Aorta (tissue), 5 donors: ENCODE results near the gene KCNH1. TPM values are rescaled to one million over a fixed set of nuclear protein-coding genes. Genes with fewer than 3 reads are reported as not detected.

Source experiments
- ATAC-seq: fragments of 200-7000 bp; cut with Tn5 transposase; one replicate; pipeline ENCODE4 v1.9.1; 2022; ENCODE audit warnings: moderate library complexity; ENCODE audit not compliant: low FRiP score
- DNase-seq, 2 donors: peaks; one replicate each; pipeline ENCODE4 v3.0.0-alpha.2; 2020
- H3K27ac ChIP-seq, 2 donors: one replicate each; pipeline ENCODE4 v1.5.1; 2013; ENCODE audit warnings: low read length in 2 of 2, mild to moderate bottlenecking in 2 of 2, moderate library complexity in 2 of 2, control low read depth in 1 of 2, inconsistent platforms in 1 of 2, low read depth in 1 of 2
- H3K27me3 ChIP-seq, 2 donors: one replicate each; pipeline ENCODE4 v1.6.1; 2013; ENCODE audit warnings: control low read depth in 1 of 2, low read length in 1 of 2, mild to moderate bottlenecking in 1 of 2, moderate library complexity in 1 of 2; ENCODE audit not compliant: insufficient read depth in 2 of 2, control insufficient read depth in 1 of 2
- H3K36me3 ChIP-seq, 2 donors: one replicate each; pipeline ENCODE4 v1.6.1; 2013; ENCODE audit warnings: control low read depth in 1 of 2, low read length in 1 of 2, mild to moderate bottlenecking in 1 of 2; ENCODE audit not compliant: insufficient read depth in 2 of 2, control insufficient read depth in 1 of 2
- H3K4me1 ChIP-seq, 2 donors: one replicate each; pipeline ENCODE4 v1.6.1; 2013; ENCODE audit warnings: low read length in 2 of 2, control low read depth in 1 of 2, mild to moderate bottlenecking in 1 of 2, moderate library complexity in 1 of 2; ENCODE audit not compliant: insufficient read depth in 2 of 2, control insufficient read depth in 1 of 2
- H3K4me3 ChIP-seq, 2 donors: one replicate each; pipeline ENCODE4 v1.5.1; 2013; ENCODE audit warnings: low read length in 2 of 2, control low read depth in 1 of 2, mild to moderate bottlenecking in 1 of 2
- H3K9me3 ChIP-seq: one replicate; pipeline ENCODE4 v1.6.1; 2013; ENCODE audit warnings: mild to moderate bottlenecking, low read length; ENCODE audit not compliant: control insufficient read depth
- WGBS, 2 donors: extraction: QIAGEN DNeasy Blood & Tissue Kit; methylation state at CpG; one replicate each; pipeline ENCODE4 v1.1.7; 2013; 5-methylcytosine and 5-hydroxymethylcytosine counted together
- intact Hi-C, 2 donors: fragments of 100-400 bp; cut with DNase I; formaldehyde crosslinking; loops; one replicate each; pipeline versions ENCODE4 v1.14.2 to v1.15.0; 2022
- polyA plus RNA-seq, 2 donors: library from polyadenylated mRNA; stranded (reverse); fragments of 200-250 nt; gene quantifications; one replicate each; pipeline ENCODE4 v1.2.3, GENCODE V29; 2013
- total RNA-seq, 2 donors: library from RNA; stranded (reverse); fragmentation: NEBNext Ultra II Directional; extraction: Animal tissue kit (Norgen Biotek cat#: 25700); gene quantifications; one replicate each; pipeline ENCODE4 v1.2.1, GENCODE V29; 2021
- donor health status: healthy with polysubstance abuse.
- donor health status: Bipolar disorder and iron deficiency.
- donor health status: DM: no; HTN: no; CAD: no.
- donor health status: DM: no; HTN: no; CAD: no.
- donor health status: DM: yes; HTN: yes; CAD: no.

Gene KCNH1
- total and polyA plus RNA-seq, 4 donors = 0.03 to 0.96 (median 0.19) TPM; not detected in 1

DNA sequence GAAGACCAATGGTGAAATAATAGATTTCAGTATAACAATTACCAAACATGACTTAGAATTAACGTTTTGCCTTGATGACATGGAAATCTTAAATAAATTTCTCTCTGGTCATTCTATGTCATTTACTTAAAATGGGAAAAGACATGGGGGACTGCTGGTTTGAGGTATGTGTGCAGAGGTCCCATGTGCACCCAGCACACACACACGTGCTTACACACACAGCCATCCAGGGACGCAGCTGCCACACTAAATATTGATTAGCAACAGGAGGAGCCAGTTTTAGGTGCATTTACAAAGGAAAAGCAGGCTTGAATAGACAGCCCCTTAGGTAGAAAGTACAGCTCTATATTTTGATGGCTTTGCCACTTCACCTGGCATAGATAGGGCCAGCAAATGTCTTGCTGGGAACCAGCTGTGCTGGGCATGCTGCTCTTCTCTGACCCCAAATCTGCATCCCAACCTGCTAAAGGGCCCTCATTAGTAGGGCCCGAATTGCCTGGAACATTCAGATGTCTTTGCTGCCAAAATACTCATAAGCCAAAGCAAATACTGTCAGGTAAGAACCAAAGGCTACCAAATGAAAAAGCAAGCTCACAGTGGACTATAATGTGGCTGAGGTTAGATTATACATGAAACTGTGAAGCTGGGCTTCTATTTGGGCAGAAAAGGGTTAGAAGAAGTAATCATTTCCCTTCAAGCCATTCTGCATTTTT lies 405.4 kb downstream of the KCNH1 start:
- Histone ChIP-seq H3K9me3 (peaks cover 2% of the 10 kb centered on the region), H3K4me1 (no peaks in the 10 kb centered on the region), H3K27me3 (no peaks in the 10 kb centered on the region), H3K4me3 (no peak overlapping the region), H3K27ac (no peak overlapping the region), H3K36me3 (no peaks in the 10 kb centered on the region)
- intact Hi-C loops = no loop called here
- DNase-seq (no peak), ATAC-seq (no peak)
- 61 to 66% methylated on average over 4 of the region's 4 CpGs for WGBS, 2 donors

DNA sequence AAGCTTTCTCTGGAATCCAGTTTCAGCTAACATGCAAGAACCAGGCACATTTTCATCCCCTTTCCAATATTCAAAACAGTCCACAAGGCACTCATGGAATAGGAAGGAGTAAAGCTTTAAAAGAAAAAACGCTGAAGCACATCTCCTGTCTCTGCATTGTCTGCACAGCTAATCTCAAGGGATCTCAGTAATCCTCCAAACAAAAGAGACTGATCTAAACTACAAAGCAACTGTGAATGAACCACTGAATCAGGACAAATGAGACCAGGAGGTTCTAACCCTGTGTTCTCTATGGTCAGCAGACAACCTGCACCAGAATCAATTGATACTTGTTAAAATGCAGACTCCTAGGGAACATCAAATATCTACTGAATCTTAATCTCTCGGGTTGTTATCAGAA lies 406.2 kb downstream of the KCNH1 start:
- Histone ChIP-seq H3K4me1 (no peaks in the 10 kb centered on the region), H3K9me3 (peaks cover 2% of the 10 kb centered on the region), H3K27me3 (no peaks in the 10 kb centered on the region), H3K36me3 (no peaks in the 10 kb centered on the region), H3K4me3 (no peak overlapping the region), H3K27ac (no peak overlapping the region)
- 32 to 54% methylated on average over 2 of the region's 2 CpGs for WGBS, 2 donors
- intact Hi-C loops = no loop called here
- ATAC-seq = no peak
- no peak for DNase-seq

DNA sequence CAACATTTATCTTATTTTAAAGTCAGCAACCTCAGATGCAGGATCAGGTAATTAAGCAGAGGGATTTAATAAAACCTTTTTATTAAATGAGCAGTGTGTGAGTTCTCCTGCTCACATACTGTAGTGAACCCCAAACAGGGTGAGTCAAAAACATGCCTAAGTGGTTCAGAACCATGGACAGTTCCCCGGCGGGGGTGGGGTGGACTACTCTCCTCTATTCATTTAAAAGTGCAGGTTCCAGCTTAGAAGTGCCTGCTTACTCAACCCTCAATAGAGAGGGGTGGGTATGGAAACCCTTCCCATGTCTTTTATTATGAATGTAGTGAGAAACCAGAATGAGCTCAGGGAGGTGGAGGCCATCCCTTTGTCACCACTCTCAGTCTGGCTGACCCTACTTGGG lies 407.3 kb downstream of the KCNH1 start:
- ATAC-seq = no peak
- Histone ChIP-seq H3K9me3 (no peaks in the 10 kb centered on the region), H3K27ac (no peak overlapping the region), H3K27me3 (no peaks in the 10 kb centered on the region), H3K4me3 (no peak overlapping the region), H3K36me3 (no peaks in the 10 kb centered on the region), H3K4me1 (no peaks in the 10 kb centered on the region)
- 3 to 7% methylated on average over 2 of the region's 2 CpGs for WGBS, 2 donors
- DNase-seq = no peak
- intact Hi-C loops = no loop called here

DNA sequence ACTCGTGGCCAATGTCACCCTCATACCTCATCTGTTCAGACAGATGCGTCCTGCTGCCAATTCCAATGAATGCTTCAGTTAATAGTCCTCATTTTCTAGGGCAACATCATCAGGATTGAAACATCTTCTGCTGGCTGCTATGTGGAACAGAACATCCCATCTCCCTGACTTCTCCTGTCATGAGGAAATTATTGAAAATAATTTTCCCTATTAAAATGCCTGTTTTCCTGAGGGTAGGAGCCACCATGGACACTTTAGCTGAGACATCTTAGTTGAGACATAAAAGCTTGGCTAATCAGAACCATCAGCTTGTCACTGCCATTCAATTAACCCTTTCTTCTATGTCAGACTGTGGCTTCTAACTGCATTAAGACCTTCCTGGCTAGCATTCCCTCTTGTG lies 409.2 kb downstream of the KCNH1 start:
- intact Hi-C loops = no loop called here
- ATAC-seq (no peak), DNase-seq (no peak)
- Histone ChIP-seq H3K4me1 (no peaks in the 10 kb centered on the region), H3K9me3 (no peaks in the 10 kb centered on the region), H3K27ac (no peak overlapping the region), H3K36me3 (no peaks in the 10 kb centered on the region), H3K27me3 (no peaks in the 10 kb centered on the region), H3K4me3 (no peak overlapping the region)
- WGBS, 2 donors = 80 to 81% methylated on average over 2 of the region's 2 CpGs

DNA sequence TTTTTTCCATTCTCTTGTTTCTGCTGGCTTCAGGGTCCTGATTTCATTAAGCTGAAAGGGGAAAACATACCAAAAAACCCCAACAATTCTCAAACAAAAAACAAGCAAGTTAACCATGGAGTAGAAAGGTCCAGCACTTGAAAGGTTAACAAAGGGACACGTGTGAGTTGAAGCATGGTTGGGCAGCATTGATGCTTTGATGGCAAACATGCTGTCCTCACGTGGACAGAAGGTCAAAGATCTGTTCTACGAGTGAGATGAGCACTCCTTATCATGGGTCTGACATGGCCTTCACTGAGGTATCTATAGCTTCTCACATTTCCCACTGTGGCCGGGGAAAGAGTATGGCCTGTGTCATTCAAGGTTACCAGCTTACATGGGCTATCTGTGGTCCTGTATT lies 410.3 kb downstream of the KCNH1 start:
- H3K4me3 ChIP-seq = no peak overlapping the region
- DNase-seq (no peak), ATAC-seq (no peak)
- H3K27me3 ChIP-seq = no peaks in the 10 kb centered on the region
- WGBS, 2 donors = 35 to 39% methylated on average over 4 of the region's 4 CpGs
- intact Hi-C loops = no loop called here
- H3K36me3 ChIP-seq = no peaks in the 10 kb centered on the region
- no peak overlapping the region for H3K27ac ChIP-seq
- no peaks in the 10 kb centered on the region for H3K4me1 ChIP-seq
- H3K9me3 ChIP-seq = no peaks in the 10 kb centered on the region

DNA sequence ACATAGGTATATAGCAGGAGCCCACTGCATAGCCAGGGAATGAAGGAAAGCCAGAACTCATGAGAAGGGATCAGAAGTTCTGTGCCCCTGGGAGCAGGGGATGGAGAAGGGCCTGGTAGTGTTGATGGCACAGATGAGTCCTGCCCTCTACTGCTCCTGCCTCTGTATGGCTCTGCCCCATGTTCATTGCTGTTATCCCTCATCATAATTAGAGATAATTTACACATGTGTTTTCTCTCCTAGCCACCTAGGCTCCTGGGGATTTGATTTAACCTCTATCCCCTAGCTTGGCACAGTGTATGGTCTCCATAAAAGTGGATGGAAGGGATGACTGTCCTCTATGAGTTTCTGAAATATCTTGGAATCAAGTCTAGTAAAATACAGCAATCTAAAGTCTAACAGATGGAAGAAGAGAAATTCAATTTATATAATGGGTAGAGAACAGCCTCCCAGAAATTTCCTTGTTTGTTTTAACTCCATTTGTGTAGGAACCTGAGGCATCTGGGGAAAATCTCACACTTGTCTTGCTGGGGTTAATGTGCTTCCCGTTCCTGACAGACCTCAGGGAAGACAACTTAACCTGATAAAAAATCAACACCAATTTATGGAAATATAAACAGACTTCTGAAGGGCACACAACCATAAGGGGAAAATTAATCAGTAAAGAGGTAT lies 411.4 kb downstream of the KCNH1 start:
- intact Hi-C loops = no loop called here
- no peaks in the 10 kb centered on the region for H3K9me3 ChIP-seq
- WGBS, 2 donors = 21 to 28% methylated on average over 1 of the region's 1 CpG

DNA sequence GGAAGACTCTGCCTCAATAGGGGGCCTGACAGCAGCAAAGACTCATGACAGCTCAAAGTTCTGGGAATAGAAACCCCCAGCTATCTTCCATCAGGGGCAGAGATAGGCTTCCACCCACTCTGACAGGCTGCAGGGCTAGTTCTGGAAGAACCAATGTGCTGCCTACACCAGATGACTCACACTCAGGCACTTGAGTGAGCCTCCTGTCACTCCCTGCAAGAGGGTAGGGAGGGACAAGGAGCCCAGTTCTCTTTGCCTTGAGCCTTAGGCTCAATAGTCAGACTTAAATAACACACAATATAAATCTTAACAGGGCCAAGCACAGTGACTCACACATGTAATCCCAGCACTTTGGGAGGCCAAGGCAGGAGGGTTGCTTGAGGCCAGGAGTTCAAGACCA lies 418.9 kb downstream of the KCNH1 start:
- DNase-seq = no peak
- H3K27me3 ChIP-seq = no peaks in the 10 kb centered on the region
- H3K36me3 ChIP-seq = no peaks in the 10 kb centered on the region
- intact Hi-C loops = no loop called here
- no peak for ATAC-seq
- no peak overlapping the region for H3K4me3 ChIP-seq
- H3K9me3 ChIP-seq = no peaks in the 10 kb centered on the region
- no peaks in the 10 kb centered on the region for H3K4me1 ChIP-seq
- H3K27ac ChIP-seq = no peak overlapping the region

More for the DNA sequence above, 411.4 kb downstream of the KCNH1 start:
- ATAC-seq = no peak
- Histone ChIP-seq H3K4me3 (no peak overlapping the region), H3K27me3 (no peaks in the 10 kb centered on the region), H3K36me3 (no peaks in the 10 kb centered on the region), H3K27ac (no peak overlapping the region), H3K4me1 (no peaks in the 10 kb centered on the region)
- no peak for DNase-seq

DNA sequence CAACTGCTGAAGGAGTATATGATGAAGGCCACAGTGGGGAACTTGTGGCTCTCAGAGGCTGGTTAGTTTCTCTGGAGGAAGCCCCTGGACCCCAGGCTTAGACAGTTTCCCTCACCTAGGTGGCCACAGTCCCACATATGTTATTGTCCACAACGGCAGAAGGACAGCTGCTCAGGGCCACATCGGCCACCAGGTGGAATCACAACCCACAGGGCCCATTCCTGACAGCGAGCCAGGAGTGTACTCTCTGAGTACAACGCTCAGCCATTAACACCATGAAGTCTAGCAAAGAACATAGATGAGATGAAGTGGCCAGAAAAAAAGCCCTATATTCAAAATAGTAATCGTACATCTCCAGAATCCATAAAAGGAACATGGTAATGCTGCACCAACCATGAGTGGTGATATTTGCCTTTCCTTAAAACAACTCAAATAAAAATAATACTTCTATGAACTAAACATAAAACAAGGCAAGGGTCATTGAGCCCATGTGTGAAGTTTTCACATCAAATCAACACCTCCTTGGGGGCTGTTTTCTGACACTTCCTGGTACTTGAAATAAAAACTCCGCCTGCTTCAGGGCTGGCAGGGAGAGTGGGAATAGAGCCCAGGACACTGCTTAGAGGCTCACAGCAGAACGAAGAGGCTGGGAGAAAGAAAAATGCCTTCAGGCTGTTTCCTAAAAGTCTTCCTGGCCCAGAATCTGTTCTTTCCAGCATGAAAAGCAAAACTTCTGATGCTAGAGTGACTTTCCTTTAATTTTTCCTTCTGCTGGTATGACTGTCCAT lies 421.9 kb downstream of the KCNH1 start:
- no peaks in the 10 kb centered on the region for H3K36me3 ChIP-seq
- WGBS, 2 donors = 52 to 58% methylated on average over 7 of the region's 7 CpGs
- DNase-seq (no peak), ATAC-seq (no peak)
- intact Hi-C loops = no loop called here
- H3K27ac ChIP-seq = no peak overlapping the region
- H3K4me1 ChIP-seq = no peaks in the 10 kb centered on the region
- H3K9me3 ChIP-seq = no peaks in the 10 kb centered on the region
- H3K27me3 ChIP-seq = no peaks in the 10 kb centered on the region
- H3K4me3 ChIP-seq = no peak overlapping the region
